ENCODE data around the gene CA12.

CA12 gene

DNA sequence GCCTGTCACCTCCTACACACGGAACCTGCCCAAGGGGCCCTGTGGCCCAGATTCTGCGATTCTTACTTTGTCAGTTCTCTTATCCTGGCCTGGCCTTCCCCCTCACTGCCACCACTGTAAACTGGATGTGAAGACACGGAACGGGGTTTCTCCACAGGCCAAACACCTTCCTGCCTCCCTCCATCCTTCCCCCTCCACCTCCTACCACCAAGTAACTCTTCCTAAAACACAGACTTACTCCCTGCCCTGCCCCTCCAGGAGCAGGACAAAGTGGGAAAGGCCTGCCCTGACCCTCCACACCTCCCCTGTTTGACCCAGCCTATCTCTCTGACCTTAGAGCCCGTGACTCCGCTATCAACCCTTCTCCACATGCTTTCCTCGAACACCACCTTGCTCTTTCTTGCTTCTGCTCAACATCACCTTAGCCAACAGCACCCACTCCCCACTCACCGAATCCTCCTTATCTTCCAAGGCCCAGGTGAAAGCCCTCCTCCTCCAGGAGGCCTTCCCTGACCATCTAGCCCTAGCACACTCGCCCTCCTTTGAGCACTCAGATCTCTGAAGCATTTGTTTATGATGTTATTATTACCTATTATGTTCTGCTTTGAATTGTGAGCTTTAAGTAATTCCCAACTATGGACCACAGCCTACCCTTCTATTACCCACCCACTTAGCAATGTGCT is 7.6 kb downstream of the CA12 start:
- TF ChIP-seq EZH2 (IDR thresholded peaks at IDR 0.05): no peak
- no peak for TF ChIP-seq FOXP2 (optimal IDR thresholded peaks at IDR 0.05; ENCODE audit: control extremely low read depth, extremely low read length, insufficient read depth)
- no peak for TF ChIP-seq POLR2AphosphoS5 (IDR thresholded peaks at IDR 0.05; ENCODE audit: borderline replicate concordance, low read depth, low read length)
- no peaks in the 10 kb centered on the region for H3K36me3 ChIP-seq (ENCODE audit: insufficient read depth, low read length)
- no peak overlapping the region for H3K27ac ChIP-seq
- H3K4me3 ChIP-seq: no peak overlapping the region
- no peak for DNase-seq (ENCODE audit: low read depth, low spot score)
- no peak overlapping the region for H3K9ac ChIP-seq (ENCODE audit: insufficient read length)
- no peaks in the 10 kb centered on the region for H3K9me3 ChIP-seq (ENCODE audit: low read depth, low read length)

DNA sequence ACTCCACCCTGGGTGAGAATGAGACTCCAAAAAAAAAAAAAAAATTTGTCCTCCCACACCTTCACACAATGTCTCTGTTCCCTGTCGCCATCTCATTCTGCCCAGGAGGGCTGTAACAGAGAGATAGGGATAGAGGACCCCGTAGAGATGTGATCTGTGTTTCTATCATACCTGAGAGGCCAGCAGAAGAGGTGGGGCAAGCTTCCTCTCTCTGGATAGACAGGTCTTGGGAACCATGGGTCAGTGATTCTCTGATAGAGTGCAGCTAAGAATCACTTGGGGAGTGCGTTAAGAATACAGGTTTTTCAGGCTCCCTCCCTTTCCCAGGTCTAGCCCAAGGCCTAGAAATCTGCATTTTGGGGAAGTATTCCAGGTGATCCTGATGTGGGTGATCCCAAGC is 8.3 kb downstream of the CA12 start:
- TF ChIP-seq EZH2 (IDR thresholded peaks at IDR 0.05) (no peak), FOXP2 (optimal IDR thresholded peaks at IDR 0.05; ENCODE audit: control extremely low read depth, extremely low read length, insufficient read depth) (no peak), POLR2AphosphoS5 (IDR thresholded peaks at IDR 0.05; ENCODE audit: borderline replicate concordance, low read depth, low read length) (no peak)
- H3K36me3 ChIP-seq (ENCODE audit: insufficient read depth, low read length): no peaks in the 10 kb centered on the region
- H3K9ac ChIP-seq (ENCODE audit: insufficient read length): no peak overlapping the region
- no peaks in the 10 kb centered on the region for H3K9me3 ChIP-seq (ENCODE audit: low read depth, low read length)
- no peak overlapping the region for H3K27ac ChIP-seq
- DNase-seq (ENCODE audit: low read depth, low spot score): no peak
- no peak overlapping the region for H3K4me3 ChIP-seq

DNA sequence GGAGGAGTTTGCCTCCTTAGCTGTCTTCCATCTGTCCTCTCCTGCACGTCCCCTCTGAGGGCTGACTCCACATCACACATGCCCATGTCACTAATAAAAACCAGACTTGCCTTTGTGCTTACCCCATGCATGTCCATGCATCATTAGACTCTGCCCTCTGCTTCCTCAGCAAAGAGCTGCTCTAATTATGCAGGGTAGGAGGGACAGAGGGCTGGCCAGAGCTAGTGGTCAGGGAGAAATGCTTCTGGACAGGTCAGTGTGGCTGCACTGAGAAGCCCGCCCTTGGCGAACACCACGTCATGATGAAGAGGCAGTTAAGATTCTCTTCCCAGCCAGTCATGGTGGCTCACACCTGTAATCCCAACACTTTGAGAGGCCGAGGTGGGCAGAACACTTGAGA is 8.9 kb downstream of the CA12 start:
- Histone ChIP-seq H3K9me3 (ENCODE audit: low read depth, low read length) (no peaks in the 10 kb centered on the region), H3K36me3 (ENCODE audit: insufficient read depth, low read length) (no peaks in the 10 kb centered on the region), H3K9ac (ENCODE audit: insufficient read length) (no peak overlapping the region), H3K4me3 (no peak overlapping the region), H3K27ac (no peak overlapping the region)
- TF ChIP-seq FOXP2 (optimal IDR thresholded peaks at IDR 0.05; ENCODE audit: control extremely low read depth, extremely low read length, insufficient read depth) (no peak), POLR2AphosphoS5 (IDR thresholded peaks at IDR 0.05; ENCODE audit: borderline replicate concordance, low read depth, low read length) (no peak), EZH2 (IDR thresholded peaks at IDR 0.05) (no peak)
- DNase-seq (ENCODE audit: low read depth, low spot score): no peak

DNA sequence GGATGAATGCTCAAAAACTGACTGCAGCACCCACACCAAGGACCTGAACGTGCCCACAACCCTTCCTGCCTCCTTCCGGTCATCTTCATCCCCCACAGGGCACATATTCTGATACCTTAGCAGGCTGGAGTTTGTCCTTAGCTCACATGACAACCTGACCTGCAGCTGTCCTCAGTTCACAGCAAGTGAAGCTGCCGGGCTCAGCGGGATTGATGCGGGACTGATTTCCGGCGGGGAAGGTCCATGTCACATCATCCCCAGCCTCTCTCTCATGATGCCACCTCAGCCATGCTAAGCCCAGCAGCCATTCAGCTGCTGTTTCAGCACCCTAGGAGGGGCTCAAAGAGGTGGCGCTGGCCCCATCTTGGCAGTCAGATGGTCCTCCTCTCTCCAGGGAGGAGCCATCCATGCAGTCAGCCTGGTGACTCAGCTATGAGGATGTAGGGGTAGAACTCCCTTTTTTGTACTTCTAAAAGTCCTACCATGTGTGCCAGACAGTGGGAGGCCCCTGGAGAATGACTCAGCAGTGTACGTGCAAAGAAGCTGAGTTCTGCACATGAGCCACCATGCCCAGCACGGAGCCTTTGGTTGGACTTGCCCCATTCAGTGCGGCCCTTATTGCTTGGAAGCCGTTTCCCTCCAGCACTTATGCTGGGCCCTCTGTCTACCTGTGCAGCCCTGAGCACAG is 9.5 kb downstream of the CA12 start:
- no peaks in the 10 kb centered on the region for H3K36me3 ChIP-seq (ENCODE audit: insufficient read depth, low read length)
- H3K9ac ChIP-seq (ENCODE audit: insufficient read length): no peak overlapping the region
- H3K27ac ChIP-seq: no peak overlapping the region
- H3K4me3 ChIP-seq: no peak overlapping the region
- no peak for DNase-seq (ENCODE audit: low read depth, low spot score)
- no peaks in the 10 kb centered on the region for H3K9me3 ChIP-seq (ENCODE audit: low read depth, low read length)
- TF ChIP-seq EZH2 (IDR thresholded peaks at IDR 0.05) (no peak), POLR2AphosphoS5 (IDR thresholded peaks at IDR 0.05; ENCODE audit: borderline replicate concordance, low read depth, low read length) (no peak), FOXP2 (optimal IDR thresholded peaks at IDR 0.05; ENCODE audit: control extremely low read depth, extremely low read length, insufficient read depth) (no peak)

DNA sequence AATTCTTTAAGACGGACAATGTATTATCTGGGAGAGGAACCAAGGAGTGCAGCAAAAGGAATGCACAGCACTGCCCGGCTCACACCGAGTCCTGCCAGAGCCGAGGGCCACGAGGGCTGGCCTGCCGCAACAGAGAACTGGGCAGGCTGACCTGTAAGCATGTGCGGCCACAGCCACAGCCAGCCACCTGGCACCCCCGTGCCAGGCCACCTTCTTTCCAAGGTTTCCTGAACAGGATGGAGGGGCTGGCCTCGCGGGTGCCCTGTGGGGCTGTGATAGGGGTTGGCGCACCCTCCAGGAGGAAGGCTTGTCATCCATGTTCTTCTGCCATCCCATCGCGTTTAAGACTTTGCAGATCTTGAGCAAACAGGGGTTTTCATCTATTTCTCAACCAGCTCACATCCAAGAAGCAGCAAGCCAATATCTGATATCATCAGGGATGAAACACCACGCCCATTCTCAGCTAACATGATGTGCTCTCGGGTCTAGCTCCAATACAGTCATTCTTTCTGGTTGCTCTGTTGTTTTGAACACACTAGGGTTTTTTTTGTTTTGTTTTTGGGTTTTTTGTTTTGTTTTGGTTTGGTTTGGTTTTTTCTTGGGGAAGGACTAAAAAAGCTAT is 10.2 kb downstream of the CA12 start:
- H3K36me3 ChIP-seq (ENCODE audit: insufficient read depth, low read length): no peaks in the 10 kb centered on the region
- TF ChIP-seq FOXP2 (optimal IDR thresholded peaks at IDR 0.05; ENCODE audit: control extremely low read depth, extremely low read length, insufficient read depth) (no peak), POLR2AphosphoS5 (IDR thresholded peaks at IDR 0.05; ENCODE audit: borderline replicate concordance, low read depth, low read length) (no peak), EZH2 (IDR thresholded peaks at IDR 0.05) (no peak)
- no peak overlapping the region for H3K27ac ChIP-seq

DNA sequence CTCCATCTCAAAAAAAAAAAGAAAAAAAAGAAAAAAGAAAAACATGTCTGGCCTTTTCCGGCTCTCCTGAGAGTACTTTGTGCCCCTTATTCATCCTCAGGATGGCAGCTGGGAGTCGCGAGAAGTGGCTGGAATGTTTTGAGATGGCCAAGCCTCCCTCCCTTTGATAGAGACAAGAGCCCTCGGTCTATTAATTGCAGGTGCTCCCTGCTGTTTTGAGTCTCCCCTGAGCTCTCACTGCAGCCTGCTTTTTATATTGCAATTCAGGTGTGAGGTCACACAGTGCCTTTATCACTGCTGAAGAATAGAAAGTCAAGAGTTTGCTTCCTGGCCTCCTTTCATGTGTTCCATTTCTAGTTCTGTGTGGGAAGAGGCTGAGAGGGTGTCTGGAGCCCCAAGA is 10.9 kb downstream of the CA12 start:
- Histone ChIP-seq H3K27ac (no peak overlapping the region), H3K9ac (ENCODE audit: insufficient read length) (no peak overlapping the region), H3K4me3 (no peak overlapping the region), H3K36me3 (ENCODE audit: insufficient read depth, low read length) (no peaks in the 10 kb centered on the region), H3K9me3 (ENCODE audit: low read depth, low read length) (no peaks in the 10 kb centered on the region)
- no peak for DNase-seq (ENCODE audit: low read depth, low spot score)
- TF ChIP-seq FOXP2 (optimal IDR thresholded peaks at IDR 0.05; ENCODE audit: control extremely low read depth, extremely low read length, insufficient read depth): no peak
- no peak for TF ChIP-seq POLR2AphosphoS5 (IDR thresholded peaks at IDR 0.05; ENCODE audit: borderline replicate concordance, low read depth, low read length)
- TF ChIP-seq EZH2 (IDR thresholded peaks at IDR 0.05): no peak

More for the DNA sequence above, 10.2 kb downstream of the CA12 start:
- Histone ChIP-seq H3K9ac (ENCODE audit: insufficient read length) (no peak overlapping the region), H3K4me3 (no peak overlapping the region), H3K9me3 (ENCODE audit: low read depth, low read length) (no peaks in the 10 kb centered on the region)
- no peak for DNase-seq (ENCODE audit: low read depth, low spot score)

DNA sequence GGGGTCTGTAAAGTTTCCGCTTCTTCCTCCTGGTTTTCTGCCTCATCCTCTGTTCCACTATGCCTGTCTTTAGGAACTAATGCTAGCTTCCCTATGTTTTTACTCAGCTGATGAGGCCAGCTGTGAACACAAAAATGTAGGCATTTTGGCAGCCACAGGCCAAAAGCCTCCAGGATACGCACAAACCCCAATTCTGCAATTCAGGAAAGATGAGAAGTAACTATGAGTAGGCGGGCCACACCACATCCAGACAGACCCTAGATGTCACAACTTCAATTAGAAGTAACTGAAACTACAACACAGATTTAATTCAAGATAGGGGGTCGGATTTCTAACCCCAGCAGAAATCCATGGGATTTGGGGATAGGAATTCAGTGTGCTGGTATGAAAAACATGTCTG is 11.9 kb downstream of the CA12 start:
- TF ChIP-seq EZH2 (IDR thresholded peaks at IDR 0.05) (no peak), POLR2AphosphoS5 (IDR thresholded peaks at IDR 0.05; ENCODE audit: borderline replicate concordance, low read depth, low read length) (no peak), FOXP2 (optimal IDR thresholded peaks at IDR 0.05; ENCODE audit: control extremely low read depth, extremely low read length, insufficient read depth) (no peak)
- Histone ChIP-seq H3K9ac (ENCODE audit: insufficient read length) (no peak overlapping the region), H3K36me3 (ENCODE audit: insufficient read depth, low read length) (no peaks in the 10 kb centered on the region), H3K4me3 (no peak overlapping the region), H3K9me3 (ENCODE audit: low read depth, low read length) (no peaks in the 10 kb centered on the region), H3K27ac (no peak overlapping the region)
- DNase-seq (ENCODE audit: low read depth, low spot score): no peak

DNA sequence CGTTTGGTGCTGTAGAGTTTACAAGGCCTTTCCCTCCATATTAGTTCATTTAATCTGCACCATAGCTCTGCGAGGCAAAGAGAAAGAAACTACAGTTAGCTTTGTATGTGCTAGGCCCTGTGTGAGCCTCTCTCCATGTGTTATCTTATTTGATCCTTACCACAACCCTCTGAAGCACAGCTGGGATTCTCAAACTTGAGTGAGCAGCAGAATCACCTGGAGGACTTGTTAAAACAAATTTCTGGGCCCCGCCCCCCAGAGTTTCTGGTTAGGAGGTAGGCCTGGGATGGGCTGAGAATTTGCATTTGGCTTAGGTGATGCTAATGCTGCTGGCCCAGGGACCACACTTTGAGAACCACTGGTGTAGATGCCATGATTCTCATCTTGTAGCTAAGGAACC is 12.3 kb downstream of the CA12 start:
- TF ChIP-seq POLR2AphosphoS5 (IDR thresholded peaks at IDR 0.05; ENCODE audit: borderline replicate concordance, low read depth, low read length) (no peak), FOXP2 (optimal IDR thresholded peaks at IDR 0.05; ENCODE audit: control extremely low read depth, extremely low read length, insufficient read depth) (no peak), EZH2 (IDR thresholded peaks at IDR 0.05) (no peak)

More for the DNA sequence above, 12.3 kb downstream of the CA12 start:
- Histone ChIP-seq H3K36me3 (ENCODE audit: insufficient read depth, low read length) (no peaks in the 10 kb centered on the region), H3K27ac (no peak overlapping the region), H3K4me3 (no peak overlapping the region), H3K9ac (ENCODE audit: insufficient read length) (no peak overlapping the region), H3K9me3 (ENCODE audit: low read depth, low read length) (no peaks in the 10 kb centered on the region)
- DNase-seq (ENCODE audit: low read depth, low spot score): no peak
